Renal cortical epithelial cell (primary cell): Measurements from ENCODE around the gene DGKK. TPM values are rescaled to one million over a fixed set of nuclear protein-coding genes. Genes with fewer than 3 reads are reported as not detected.
A peak's percentile ranks its signal among the peaks of the same experiment; 100 is the strongest.
"Not testable (repeated sequence)": the region's sequence is repeated elsewhere in the genome, so short reads cannot be mapped to it uniquely, and the experiment has no call there.

ENCODE experiments used
- DNase-seq: peaks from one replicate; pipeline ENCODE4 v3.0.0-alpha.2; 2011; ENCODE audit warnings: low read depth
- total RNA-seq: library from RNA; depleted of rRNA; stranded (reverse); fragments of >200 nt; gene quantifications from 2 replicates; pipeline ENCODE4 v1.2.3, GENCODE V29; 2014

DGKK gene
- total RNA-seq, 1 donor from 2014 or later, result not detected

GRCh38 chrX:50431623-50432022 lies 39.0 kb downstream of the DGKK start:
- DNase-seq, result no peak

- DNase-seq, result peak; percentile 59
Measured at GRCh38 chrX:50430917-50431575, 39.6 kb downstream of the DGKK start.

- DNase-seq, result no peak
Measured at GRCh38 chrX:50428174-50428573, 42.5 kb downstream of the DGKK start.

DNA sequence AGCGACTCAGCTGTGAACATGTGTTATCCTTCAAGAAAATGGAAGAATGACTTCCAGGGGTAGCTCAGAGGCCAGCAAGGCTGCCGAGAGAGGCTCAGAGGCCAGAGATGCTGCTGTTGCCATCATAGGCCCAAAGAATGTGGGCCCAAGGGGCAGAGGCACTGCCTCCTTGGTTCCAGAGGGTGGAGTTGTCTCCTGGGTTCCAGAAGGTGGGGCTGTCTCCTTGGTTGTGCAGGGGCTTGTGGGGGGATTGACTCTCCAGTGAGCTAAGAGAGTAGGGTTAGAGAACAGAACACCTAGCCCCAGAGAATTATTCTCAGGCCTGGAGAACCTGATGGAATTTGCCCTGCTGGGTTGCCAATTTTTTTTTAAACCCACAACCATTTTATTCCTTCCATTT lies 62.6 kb downstream of the DGKK start:
- DNase-seq, result no peak

- no peak for DNase-seq
Measured at GRCh38 chrX:50403903-50404302, 66.7 kb downstream of the DGKK start.

GRCh38 chrX:50402886-50403285 lies 67.7 kb downstream of the DGKK start:
- no peak for DNase-seq

DNA sequence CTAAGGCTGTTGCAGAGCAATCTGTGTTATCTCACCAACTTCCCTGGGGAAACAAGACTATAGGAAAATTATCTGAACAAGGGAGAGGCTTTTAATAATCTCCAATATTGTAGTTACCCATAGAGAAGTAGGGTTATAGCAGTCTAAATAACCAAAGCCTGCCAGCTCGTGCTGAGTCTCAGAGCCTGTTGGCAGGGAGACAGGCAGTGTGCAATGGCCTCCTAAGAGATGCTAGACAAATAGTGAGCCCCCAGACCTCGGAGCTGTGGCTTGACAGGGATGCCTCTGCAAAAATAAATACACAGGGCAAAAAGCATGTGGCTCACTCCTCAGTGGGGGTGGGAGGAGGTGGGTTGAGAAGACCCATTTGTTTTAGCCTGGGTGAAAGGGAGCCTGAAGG lies 76.7 kb downstream of the DGKK start:
- no peak for DNase-seq

DNA sequence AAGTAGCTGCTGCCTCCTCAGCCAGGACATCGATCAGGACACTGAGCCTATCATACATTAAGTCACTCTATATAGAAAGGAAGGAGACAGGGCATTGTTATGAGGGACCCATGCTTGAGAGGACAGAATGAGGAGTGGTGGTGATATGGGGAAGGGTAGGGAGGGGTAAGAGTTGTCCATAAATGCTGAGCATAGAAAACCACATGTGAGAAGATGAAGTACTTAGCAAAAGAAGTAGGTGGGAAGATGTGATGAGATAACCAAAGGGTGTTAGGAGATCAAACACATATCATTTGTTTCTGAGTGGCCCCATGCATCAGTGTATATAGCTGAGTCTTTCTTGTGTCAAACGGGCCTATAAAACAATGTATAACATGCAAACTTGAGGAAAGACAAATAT lies 84.1 kb downstream of the DGKK start:
- no peak for DNase-seq

DNA sequence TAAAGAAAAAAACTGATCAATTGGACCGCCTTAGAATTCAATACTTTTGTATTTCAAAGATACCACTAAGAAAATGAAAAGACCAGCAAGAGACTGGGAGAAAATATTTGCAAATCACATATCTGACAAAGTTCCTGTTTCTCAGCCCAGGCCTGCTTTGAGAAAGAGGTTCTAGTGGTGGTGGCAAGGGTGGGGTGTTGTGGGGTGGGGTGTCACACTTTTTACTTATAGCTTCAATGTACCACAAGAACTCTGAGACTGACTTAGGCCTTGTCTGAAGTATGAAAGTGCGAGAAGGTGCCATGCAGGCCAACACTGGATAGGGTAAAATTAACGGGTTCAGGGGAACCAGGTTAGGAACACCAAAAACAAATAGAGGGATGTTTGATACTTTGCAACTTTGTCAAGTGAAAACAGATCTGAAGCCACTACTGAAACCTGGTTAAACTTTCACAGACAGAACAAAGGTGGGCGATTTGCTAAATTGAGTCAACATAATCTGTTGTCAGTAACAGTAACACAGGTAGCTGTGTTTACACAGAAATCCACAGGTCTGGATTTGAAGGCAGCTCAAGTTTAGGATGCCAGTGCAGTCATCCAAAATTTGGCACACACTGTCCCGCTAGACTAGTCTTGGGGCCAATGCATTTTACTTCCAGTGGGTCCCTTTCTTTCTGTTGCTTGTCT lies 88.8 kb downstream of the DGKK start:
- DNase-seq, result no peak

DNA sequence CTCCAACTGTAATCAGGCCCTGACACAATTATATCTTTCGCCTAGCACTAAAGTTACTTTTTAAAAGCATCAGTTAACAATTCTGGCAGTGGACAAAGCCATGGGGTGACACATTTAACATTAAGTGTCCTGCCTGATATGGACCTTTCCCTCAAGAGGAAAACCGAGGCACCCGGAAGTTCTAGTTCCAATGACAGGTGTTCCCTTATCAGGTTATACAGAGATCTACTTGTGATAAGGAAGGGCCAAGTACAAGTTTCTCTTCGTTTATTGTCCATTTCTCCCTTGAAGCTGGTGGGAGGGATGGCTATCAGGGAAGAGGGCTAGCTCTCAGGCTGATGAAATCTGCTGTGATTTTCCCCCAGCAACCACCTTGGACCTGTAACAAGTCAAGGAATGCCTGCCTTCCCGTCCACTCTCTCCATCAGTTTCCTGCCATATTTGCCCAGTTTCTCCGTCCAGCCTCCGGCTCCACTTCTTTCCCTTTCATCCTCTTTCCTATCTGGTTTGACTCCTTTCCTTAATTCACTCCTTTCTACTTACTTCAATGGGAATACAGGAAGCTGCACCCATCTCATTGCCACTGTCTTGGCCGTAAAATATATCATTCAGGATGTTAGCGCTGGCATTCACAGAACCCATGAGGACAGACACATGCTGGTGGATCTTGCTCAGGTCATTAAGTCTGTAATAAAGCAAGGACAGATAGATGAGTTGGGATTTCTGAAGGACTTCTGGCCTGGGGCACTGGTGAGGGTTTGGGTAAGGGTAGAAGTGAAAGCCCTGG lies 95.0 kb downstream of the DGKK start:
- DNase-seq, result no peak

GRCh38 chrX:50372966-50373365 lies 97.7 kb downstream of the DGKK start:
- no peak for DNase-seq

- DNase-seq, result no peak
Measured at GRCh38 chrX:50343917-50344316, 126.7 kb downstream of the DGKK start.

DNA sequence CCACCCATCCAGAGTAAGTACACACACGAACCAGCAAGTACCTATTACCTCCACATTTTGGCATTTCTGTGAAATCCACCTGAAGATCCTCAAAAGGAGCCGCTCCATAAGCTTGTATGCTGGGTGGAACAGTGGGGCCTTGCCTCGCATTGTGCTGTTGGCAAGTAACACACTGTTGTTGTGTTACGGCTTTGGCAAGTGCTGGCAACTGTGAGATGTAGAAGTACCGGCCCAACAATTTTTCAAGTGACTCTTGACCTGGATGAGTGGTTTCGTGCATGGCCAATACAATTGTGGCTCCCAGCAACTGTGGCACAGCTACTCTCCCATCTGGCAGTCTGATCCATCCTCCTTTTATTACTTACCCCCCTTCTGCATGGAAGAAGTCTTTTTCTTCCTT lies 137.3 kb downstream of the DGKK start:
- DNase-seq, result no peak

DNA sequence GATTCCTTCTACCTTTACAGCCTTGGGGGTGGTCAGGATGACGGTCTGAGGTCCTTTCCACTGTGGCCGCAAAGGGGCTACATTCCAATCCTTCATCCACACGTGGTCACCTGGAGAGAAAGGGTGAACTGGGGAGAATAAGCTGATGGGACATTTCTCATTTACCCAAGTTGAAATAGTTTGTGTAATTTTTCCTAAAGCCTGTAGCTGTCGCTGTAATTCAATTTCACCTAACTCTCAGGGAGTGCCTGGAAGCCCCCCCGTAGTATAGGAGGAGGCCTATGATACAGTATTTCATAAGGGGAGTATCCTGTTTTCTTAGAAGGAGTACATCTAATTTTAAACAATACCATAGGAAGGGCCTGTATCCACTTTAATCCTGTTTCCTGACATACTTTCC lies 138.0 kb downstream of the DGKK start:
- DNase-seq, result not testable (repeated sequence)

DNA sequence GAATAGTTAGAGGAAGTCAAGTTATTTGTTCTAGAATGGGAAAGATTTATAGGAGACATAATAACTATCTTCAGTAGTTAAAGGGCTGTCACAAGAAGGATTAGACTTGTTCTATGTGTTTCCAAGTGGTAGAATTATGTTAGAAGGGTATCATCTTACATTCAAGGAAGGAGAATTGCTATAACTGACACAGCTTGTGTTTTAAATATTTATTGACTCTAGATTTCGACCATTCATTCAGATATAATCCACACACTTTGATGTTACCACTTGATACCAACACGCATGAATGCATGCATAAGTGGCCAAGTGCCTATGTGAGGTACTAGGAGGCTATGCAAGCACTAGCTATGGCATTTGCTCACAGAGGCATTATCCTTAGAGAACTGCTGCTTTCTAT lies 143.4 kb downstream of the DGKK start:
- DNase-seq, result no peak
